ENCODE measurements around the gene LRRC26. TPM values are rescaled to one million over a fixed set of nuclear protein-coding genes. Genes with fewer than 3 reads are reported as not detected.

Gene LRRC26
- total RNA-seq, 1 donor from 2014 or later = not detected

GRCh38 chr9:137212520-137212919 is 42.7 kb upstream of the LRRC26 start:
- peaks cover 1 to 6% (median 5%) of the 10 kb centered on the region in 3 donors for H3K36me3 ChIP-seq (ENCODE audit: control insufficient read depth in 3 of 3, insufficient read depth in 3 of 3, low read length in 3 of 3)
- H3K4me1 ChIP-seq (ENCODE audit: control insufficient read depth in 3 of 3, insufficient read depth in 3 of 3, low read length in 3 of 3) = peaks cover 4 to 12% (median 7%) of the 10 kb centered on the region in 3 donors
- no peaks in the 10 kb centered on the region for H3K27me3 ChIP-seq (ENCODE audit: control insufficient read depth in 3 of 3, insufficient read depth in 3 of 3, low read length in 3 of 3)

GRCh38 chr9:137211532-137211931 is 41.7 kb upstream of the LRRC26 start:
- Histone ChIP-seq H3K4me3 (ENCODE audit: low read length in 3 of 3) (no peak overlapping the region), H3K9ac (ENCODE audit: low read depth in 1 of 3, low read length in 3 of 3) (no peak overlapping the region), H3K36me3 (ENCODE audit: control insufficient read depth in 3 of 3, insufficient read depth in 3 of 3, low read length in 3 of 3) (peaks cover 3 to 12% (median 5%) of the 10 kb centered on the region in 3 donors), H3K9me3 (ENCODE audit: control insufficient read depth in 3 of 3, low read length in 3 of 3) (no peaks in the 10 kb centered on the region), H3K4me1 (ENCODE audit: control insufficient read depth in 3 of 3, insufficient read depth in 3 of 3, low read length in 3 of 3) (peaks cover 4 to 12% (median 5%) of the 10 kb centered on the region in 3 donors), H3K27ac (ENCODE audit: low read depth, low read length) (no peak overlapping the region), H3K27me3 (ENCODE audit: control insufficient read depth in 3 of 3, insufficient read depth in 3 of 3, low read length in 3 of 3) (no peaks in the 10 kb centered on the region)

More at GRCh38 chr9:137212520-137212919, 42.7 kb upstream of the LRRC26 start:
- H3K4me3 ChIP-seq (ENCODE audit: low read length in 3 of 3) = no peak overlapping the region
- H3K9me3 ChIP-seq (ENCODE audit: control insufficient read depth in 3 of 3, low read length in 3 of 3) = no peaks in the 10 kb centered on the region
- no peak overlapping the region for H3K27ac ChIP-seq (ENCODE audit: low read depth, low read length)
- no peak overlapping the region for H3K9ac ChIP-seq (ENCODE audit: low read depth in 1 of 3, low read length in 3 of 3)

- Histone ChIP-seq H3K9ac (ENCODE audit: low read depth in 1 of 3, low read length in 3 of 3) (peak overlapping the region; percentile 84 to 93 (median 91)), H3K36me3 (ENCODE audit: control insufficient read depth in 3 of 3, insufficient read depth in 3 of 3, low read length in 3 of 3) (peaks cover 3 to 12% (median 3%) of the 10 kb centered on the region in 3 donors), H3K27me3 (ENCODE audit: control insufficient read depth in 3 of 3, insufficient read depth in 3 of 3, low read length in 3 of 3) (no peaks in the 10 kb centered on the region), H3K27ac (ENCODE audit: low read depth, low read length) (no peak overlapping the region), H3K9me3 (ENCODE audit: control insufficient read depth in 3 of 3, low read length in 3 of 3) (no peaks in the 10 kb centered on the region), H3K4me3 (ENCODE audit: low read length in 3 of 3) (peak overlapping the region; percentile 96 to 99 (median 97)), H3K4me1 (ENCODE audit: control insufficient read depth in 3 of 3, insufficient read depth in 3 of 3, low read length in 3 of 3) (peaks cover 45 to 54% (median 46%) of the 10 kb centered on the region in 3 donors)
Observed at GRCh38 chr9:137206602-137207001, 36.8 kb upstream of the LRRC26 start.

- H3K9me3 ChIP-seq (ENCODE audit: control insufficient read depth in 3 of 3, low read length in 3 of 3) = no peaks in the 10 kb centered on the region
- H3K36me3 ChIP-seq (ENCODE audit: control insufficient read depth in 3 of 3, insufficient read depth in 3 of 3, low read length in 3 of 3) = peaks cover 3 to 12% (median 3%) of the 10 kb centered on the region in 3 donors
- peak within 1 kb of the TSS; percentile 96 to 99 (median 97) for H3K4me3 ChIP-seq (ENCODE audit: low read length in 3 of 3)
- H3K9ac ChIP-seq (ENCODE audit: low read depth in 1 of 3, low read length in 3 of 3) = peak within 1 kb of the TSS; percentile 84 to 93 (median 91)
- peaks cover 51 to 61% (median 52%) of the 10 kb centered on the region in 3 donors for H3K4me1 ChIP-seq (ENCODE audit: control insufficient read depth in 3 of 3, insufficient read depth in 3 of 3, low read length in 3 of 3)
- H3K27ac ChIP-seq (ENCODE audit: low read depth, low read length) = peak within 1 kb of the TSS; percentile 73
- no peaks in the 10 kb centered on the region for H3K27me3 ChIP-seq (ENCODE audit: control insufficient read depth in 3 of 3, insufficient read depth in 3 of 3, low read length in 3 of 3)
Observed at GRCh38 chr9:137205126-137206069, 35.5 kb upstream of the LRRC26 start, which contains the start of the genes NDOR1 and TMEM203. Gene NDOR1, plus strand, starts transcription at chr9:137205700. Its CDS starts 78 bp downstream, at chr9:137205778. Gene TMEM203, minus strand, starts transcription at chr9:137205648. Its CDS starts 234 bp downstream, at chr9:137205414.

- Histone ChIP-seq H3K36me3 (ENCODE audit: control insufficient read depth in 3 of 3, insufficient read depth in 3 of 3, low read length in 3 of 3) (peaks cover 3 to 12% (median 3%) of the 10 kb centered on the region in 3 donors), H3K9ac (ENCODE audit: low read depth in 1 of 3, low read length in 3 of 3) (peak overlapping the region; percentile 84 to 93 (median 91)), H3K4me3 (ENCODE audit: low read length in 3 of 3) (peak overlapping the region; percentile 96 to 99 (median 97)), H3K27me3 (ENCODE audit: control insufficient read depth in 3 of 3, insufficient read depth in 3 of 3, low read length in 3 of 3) (no peaks in the 10 kb centered on the region), H3K27ac (ENCODE audit: low read depth, low read length) (peak overlapping the region; percentile 73), H3K9me3 (ENCODE audit: control insufficient read depth in 3 of 3, low read length in 3 of 3) (no peaks in the 10 kb centered on the region), H3K4me1 (ENCODE audit: control insufficient read depth in 3 of 3, insufficient read depth in 3 of 3, low read length in 3 of 3) (peaks cover 51 to 62% (median 52%) of the 10 kb centered on the region in 3 donors)
Observed at GRCh38 chr9:137204731-137205125, 34.9 kb upstream of the LRRC26 start.

GRCh38 chr9:137202966-137203365 is 33.1 kb upstream of the LRRC26 start:
- no peaks in the 10 kb centered on the region for H3K9me3 ChIP-seq (ENCODE audit: control insufficient read depth in 3 of 3, low read length in 3 of 3)
- no peaks in the 10 kb centered on the region for H3K27me3 ChIP-seq (ENCODE audit: control insufficient read depth in 3 of 3, insufficient read depth in 3 of 3, low read length in 3 of 3)
- no peak overlapping the region for H3K27ac ChIP-seq (ENCODE audit: low read depth, low read length)
- peaks cover 67 to 79% (median 68%) of the 10 kb centered on the region in 3 donors for H3K4me1 ChIP-seq (ENCODE audit: control insufficient read depth in 3 of 3, insufficient read depth in 3 of 3, low read length in 3 of 3)
- H3K36me3 ChIP-seq (ENCODE audit: control insufficient read depth in 3 of 3, insufficient read depth in 3 of 3, low read length in 3 of 3) = peaks cover 0 to 7% (median 3%) of the 10 kb centered on the region in 3 donors
- no peak overlapping the region for H3K4me3 ChIP-seq (ENCODE audit: low read length in 3 of 3)
- peak overlapping the region in 1 of 3 donors; percentile 8 for H3K9ac ChIP-seq (ENCODE audit: low read depth in 1 of 3, low read length in 3 of 3)

GRCh38 chr9:137201205-137201868 is 31.5 kb upstream of the LRRC26 start:
- no peaks in the 10 kb centered on the region for H3K36me3 ChIP-seq (ENCODE audit: control insufficient read depth in 3 of 3, insufficient read depth in 3 of 3, low read length in 3 of 3)
- peak overlapping the region; percentile 66 for H3K27ac ChIP-seq (ENCODE audit: low read depth, low read length)
- H3K9me3 ChIP-seq (ENCODE audit: control insufficient read depth in 3 of 3, low read length in 3 of 3) = no peaks in the 10 kb centered on the region
- H3K9ac ChIP-seq (ENCODE audit: low read depth in 1 of 3, low read length in 3 of 3) = peak overlapping the region; percentile 63 to 88 (median 72)
- H3K4me3 ChIP-seq (ENCODE audit: low read length in 3 of 3) = peak overlapping the region; percentile 72 to 87 (median 83)
- H3K4me1 ChIP-seq (ENCODE audit: control insufficient read depth in 3 of 3, insufficient read depth in 3 of 3, low read length in 3 of 3) = peaks cover 60 to 80% (median 75%) of the 10 kb centered on the region in 3 donors
- H3K27me3 ChIP-seq (ENCODE audit: control insufficient read depth in 3 of 3, insufficient read depth in 3 of 3, low read length in 3 of 3) = no peaks in the 10 kb centered on the region

- H3K27ac ChIP-seq (ENCODE audit: low read depth, low read length) = peak within 1 kb of the TSS; percentile 66
- H3K36me3 ChIP-seq (ENCODE audit: control insufficient read depth in 3 of 3, insufficient read depth in 3 of 3, low read length in 3 of 3) = no peaks in the 10 kb centered on the region
- no peaks in the 10 kb centered on the region for H3K27me3 ChIP-seq (ENCODE audit: control insufficient read depth in 3 of 3, insufficient read depth in 3 of 3, low read length in 3 of 3)
- no peaks in the 10 kb centered on the region for H3K9me3 ChIP-seq (ENCODE audit: control insufficient read depth in 3 of 3, low read length in 3 of 3)
- peaks cover 54 to 80% (median 75%) of the 10 kb centered on the region in 3 donors for H3K4me1 ChIP-seq (ENCODE audit: control insufficient read depth in 3 of 3, insufficient read depth in 3 of 3, low read length in 3 of 3)
- H3K4me3 ChIP-seq (ENCODE audit: low read length in 3 of 3) = peak within 1 kb of the TSS; percentile 72 to 87 (median 83)
- peak within 1 kb of the TSS; percentile 63 to 88 (median 72) for H3K9ac ChIP-seq (ENCODE audit: low read depth in 1 of 3, low read length in 3 of 3)
Observed at GRCh38 chr9:137200311-137201204, 30.7 kb upstream of the LRRC26 start, which contains the start of gene TPRN. Gene TPRN, minus strand, starts transcription at chr9:137200741. Its CDS starts 30 bp downstream, at chr9:137200711.

All from skeletal muscle tissue (tissue), 4 donors.